ENCODE measurements around the gene PTPRN2.
"Not testable (repeated sequence)": the region's sequence is repeated elsewhere in the genome, so short reads cannot be mapped to it uniquely, and the experiment has no call there.

Gene PTPRN2

GRCh38 chr7:158322616-158323530 lies 264.8 kb downstream of the PTPRN2 start:
- DNase-seq (ENCODE audit: low read depth) = no peak

- DNase-seq (ENCODE audit: low read depth) = no peak
Measured at GRCh38 chr7:158321936-158322615, 265.5 kb downstream of the PTPRN2 start.

GRCh38 chr7:158321056-158321700 lies 266.4 kb downstream of the PTPRN2 start:
- no peak for DNase-seq (ENCODE audit: low read depth)

DNA sequence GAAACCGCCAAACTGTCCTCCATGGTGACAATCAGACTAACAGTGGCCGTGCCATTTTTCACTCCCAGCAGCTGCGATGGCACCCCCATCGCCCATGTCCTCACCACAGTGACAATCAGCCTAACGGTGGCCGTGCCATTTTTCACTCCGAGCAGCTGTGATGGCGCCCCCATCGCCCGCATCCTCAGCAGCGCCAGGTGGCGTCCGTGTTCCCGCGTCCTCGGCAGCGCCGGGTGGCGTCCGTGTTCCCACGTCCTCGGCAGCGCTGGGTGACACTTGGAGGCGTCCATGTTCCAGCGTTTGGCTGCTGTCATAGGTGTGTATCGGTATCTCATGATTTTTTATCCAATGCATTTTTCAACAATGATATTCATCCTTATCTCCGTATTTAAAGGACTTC lies 267.3 kb downstream of the PTPRN2 start:
- DNase-seq (ENCODE audit: low read depth) = no peak

DNA sequence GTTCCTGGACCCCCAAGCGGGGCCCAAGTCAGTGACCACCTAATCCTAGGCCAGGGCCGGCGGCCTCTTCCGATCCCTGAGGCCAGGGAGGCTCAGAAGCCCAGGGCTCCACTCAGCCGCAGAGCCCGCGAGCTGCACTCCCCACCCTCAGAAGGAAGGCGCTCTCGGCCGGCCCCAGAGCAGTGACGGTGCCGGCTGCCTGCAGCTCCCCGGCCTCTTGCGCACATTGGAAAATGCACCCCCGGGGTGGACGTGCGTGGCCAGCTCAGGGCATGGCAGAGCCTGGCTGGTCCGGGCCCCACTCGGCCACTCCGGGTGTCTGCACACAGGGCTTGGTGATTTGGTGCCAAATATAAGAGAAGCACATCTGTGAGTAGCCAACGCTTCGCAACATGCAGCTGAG lies 269.1 kb downstream of the PTPRN2 start:
- no peak for DNase-seq (ENCODE audit: low read depth)

GRCh38 chr7:158317238-158318205 lies 270.1 kb downstream of the PTPRN2 start:
- DNase-seq (ENCODE audit: low read depth) = no peak

GRCh38 chr7:158316466-158317031 lies 271.1 kb downstream of the PTPRN2 start:
- DNase-seq (ENCODE audit: low read depth) = no peak

DNA sequence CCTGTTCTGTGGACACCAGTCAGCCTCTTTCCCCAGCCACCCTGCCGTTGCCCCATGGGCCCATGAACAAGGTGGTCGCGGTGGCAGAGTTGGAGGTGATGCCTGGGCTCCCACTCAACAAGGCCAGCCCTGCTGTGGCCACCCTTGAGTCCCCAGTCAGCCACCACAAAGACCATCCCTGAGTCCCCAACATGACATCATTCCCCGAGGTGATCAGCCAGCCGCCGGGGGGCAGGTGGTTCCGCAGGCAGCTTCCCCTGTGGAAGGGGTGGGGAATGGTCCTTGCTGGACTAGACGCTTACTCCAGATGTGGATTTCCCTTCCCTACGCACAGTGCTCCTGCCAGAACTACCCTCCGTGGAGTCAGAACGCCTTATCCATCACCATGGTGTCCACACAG lies 271.7 kb downstream of the PTPRN2 start:
- no peak for DNase-seq (ENCODE audit: low read depth)

DNA sequence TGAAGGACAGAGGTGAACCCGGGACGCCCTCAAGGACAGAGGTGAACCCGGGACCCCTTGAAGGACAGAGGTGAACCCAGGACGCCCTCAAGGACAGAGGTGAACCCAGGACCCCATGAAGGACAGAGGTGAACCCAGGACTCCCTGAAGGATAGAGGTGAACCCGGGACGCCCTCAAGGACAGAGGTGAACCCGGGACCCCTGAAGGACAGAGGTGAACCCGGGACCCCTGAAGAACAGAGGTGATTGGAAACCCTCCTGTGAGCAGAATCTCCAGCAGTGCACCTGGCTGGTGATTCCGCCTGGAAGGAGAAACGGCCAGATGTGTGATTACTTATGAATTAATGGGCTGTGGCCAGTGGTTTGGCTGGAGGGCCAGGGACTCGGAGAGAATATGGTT lies 272.3 kb downstream of the PTPRN2 start:
- DNase-seq (ENCODE audit: low read depth) = no peak

GRCh38 chr7:158314394-158314793 lies 273.2 kb downstream of the PTPRN2 start:
- DNase-seq (ENCODE audit: low read depth) = no peak

DNA sequence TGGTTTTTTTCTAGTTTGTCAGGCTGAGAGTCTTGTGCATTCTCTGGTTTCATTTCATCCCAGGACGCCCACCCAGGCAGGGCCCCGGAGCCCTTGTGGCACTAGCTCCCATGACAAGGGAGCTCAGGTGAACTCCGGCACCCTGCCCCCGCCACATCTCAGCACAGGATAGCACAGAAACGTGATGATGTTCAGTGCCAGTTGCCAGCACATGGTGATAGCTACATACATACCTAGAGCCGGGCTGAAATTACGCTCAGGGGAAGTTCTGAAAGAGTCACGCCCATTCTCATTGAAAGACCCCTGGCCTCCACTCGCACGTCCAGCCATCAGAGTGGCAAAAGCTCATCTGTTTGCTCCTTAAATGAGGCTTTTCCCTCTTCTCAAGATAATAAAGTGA lies 273.7 kb downstream of the PTPRN2 start:
- no peak for DNase-seq (ENCODE audit: low read depth)

DNA sequence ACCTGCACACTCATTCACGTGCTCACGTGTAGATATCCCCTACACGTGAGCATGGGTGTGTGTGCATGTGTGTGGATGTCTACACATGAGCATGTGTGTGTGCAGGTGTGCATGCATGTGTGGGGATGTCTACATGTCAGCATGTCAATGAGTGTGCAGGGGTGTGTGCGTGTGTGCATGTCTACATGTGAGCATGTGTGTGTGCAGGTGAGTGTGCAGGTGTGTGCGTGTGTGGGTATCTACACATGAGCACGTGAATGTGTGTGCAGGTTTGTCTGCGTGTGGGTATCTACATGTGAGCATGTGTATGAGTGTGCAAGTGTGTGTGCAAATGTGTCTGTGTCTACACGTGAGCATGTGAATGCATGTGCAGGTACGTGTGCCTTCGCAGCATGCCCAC lies 274.8 kb downstream of the PTPRN2 start:
- DNase-seq (ENCODE audit: low read depth) = no peak

DNA sequence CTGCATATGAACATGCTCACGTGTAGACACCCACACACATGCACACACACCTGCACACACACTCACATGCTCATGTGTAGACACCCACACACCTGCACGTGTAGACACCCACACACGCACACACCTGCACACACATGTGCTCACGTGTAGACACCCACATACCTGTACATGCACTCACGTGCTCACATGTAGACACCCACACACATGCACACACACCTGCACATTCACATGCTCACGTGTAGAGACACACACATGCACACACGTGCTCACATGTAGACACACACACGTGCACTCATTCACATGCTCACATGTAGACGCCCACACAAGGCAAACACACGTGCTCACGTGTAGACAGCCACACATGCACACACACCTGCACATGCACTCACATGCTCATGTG lies 275.8 kb downstream of the PTPRN2 start:
- no peak for DNase-seq (ENCODE audit: low read depth)

- DNase-seq (ENCODE audit: low read depth) = no peak
Measured at GRCh38 chr7:158310924-158311666, 276.5 kb downstream of the PTPRN2 start.

DNA sequence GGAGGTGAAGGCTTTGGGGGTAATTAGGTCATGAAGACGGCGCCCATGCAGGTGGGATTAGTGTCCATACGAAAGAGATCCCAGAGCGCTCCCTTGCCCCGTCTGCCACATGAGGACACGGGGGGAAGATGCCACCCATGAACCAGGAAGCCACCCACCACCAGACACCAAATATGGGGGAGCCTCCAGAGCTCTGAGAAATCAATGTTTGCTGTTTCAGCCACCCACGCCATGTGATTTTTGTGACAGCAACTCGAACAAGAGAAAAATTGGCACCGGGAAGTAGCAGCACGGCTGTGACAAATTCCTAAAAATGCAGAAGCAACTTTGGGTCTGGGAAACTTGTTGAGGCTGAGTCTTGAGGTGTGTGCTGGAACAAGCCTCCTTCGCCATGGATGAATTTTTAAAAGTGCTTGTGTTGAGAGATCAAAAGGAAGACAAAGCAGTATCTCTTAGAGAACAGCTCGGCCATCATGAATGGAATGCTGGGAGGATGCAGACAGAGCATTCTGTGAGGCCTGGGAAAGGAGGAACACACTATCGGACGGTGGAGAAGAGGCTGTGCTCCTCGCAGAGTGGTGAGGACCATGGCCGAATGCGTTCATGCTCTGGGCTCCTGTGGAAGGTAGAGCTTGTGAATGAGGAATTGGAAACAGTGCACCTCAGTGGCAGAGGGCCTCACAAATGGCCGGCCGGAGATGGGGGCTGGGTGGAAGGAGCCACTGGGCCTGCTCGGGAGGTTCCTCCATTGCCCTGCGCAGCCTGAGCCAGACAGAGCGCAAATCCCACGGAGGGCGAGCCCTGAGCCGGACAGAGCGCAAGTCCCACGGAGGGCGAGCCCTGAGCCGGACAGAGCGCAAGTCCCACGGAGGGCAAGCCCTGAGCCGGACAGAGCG lies 277.5 kb downstream of the PTPRN2 start:
- no peak for DNase-seq (ENCODE audit: low read depth)

GRCh38 chr7:158308001-158308400 lies 279.6 kb downstream of the PTPRN2 start:
- DNase-seq (ENCODE audit: low read depth) = no peak

GRCh38 chr7:158304072-158304471 lies 283.6 kb downstream of the PTPRN2 start:
- not testable (repeated sequence) for DNase-seq (ENCODE audit: low read depth)

- no peak for DNase-seq (ENCODE audit: low read depth)
Measured at GRCh38 chr7:158303121-158303520, 284.5 kb downstream of the PTPRN2 start.

DNA sequence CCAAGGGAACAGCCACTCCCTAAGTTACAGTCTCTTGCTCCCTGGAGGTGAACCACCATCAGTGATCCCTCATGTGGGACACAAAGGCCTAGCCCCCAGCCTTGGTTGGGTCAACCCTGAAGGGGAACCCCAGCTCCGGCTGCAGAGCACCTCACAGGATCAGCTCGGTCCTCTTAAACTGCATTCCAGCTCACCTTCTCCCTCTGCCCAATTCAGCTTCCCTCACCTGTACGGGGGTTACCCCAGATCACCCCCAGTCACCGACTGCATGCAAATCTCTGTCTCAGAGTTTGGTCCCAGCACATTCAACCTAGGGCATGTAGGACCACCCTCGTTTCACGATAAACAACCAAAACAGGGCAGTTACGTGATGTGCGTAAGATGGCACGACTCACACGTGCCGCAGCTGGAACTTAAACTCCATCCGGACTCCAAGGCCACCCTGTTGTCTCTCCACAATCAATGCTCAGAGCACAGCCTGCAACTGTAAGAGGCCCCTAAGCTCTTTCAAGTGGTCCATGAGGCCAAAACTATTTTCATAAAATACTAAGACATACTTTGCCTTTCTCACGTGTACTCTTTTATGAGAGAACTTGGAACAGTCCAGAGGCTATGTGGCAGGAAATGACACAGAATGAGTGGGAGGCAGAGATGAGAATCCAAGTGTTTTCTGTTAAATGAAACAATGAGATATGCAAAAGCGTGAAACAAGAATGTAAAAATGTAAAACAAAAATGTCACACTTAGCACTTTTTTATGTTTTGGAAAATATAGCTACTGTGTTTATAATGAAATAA lies 285.2 kb downstream of the PTPRN2 start:
- no peak for DNase-seq (ENCODE audit: low read depth)
